HG03521 (cell line): ENCODE measurements around the gene FRMD4A.

Experiments
- ATAC-seq: cut with Tn5 transposase; IDR thresholded peaks from one replicate; pipeline ENCODE4 v1.9.1; 2021; ENCODE audit warnings: mild to moderate bottlenecking, moderate library complexity; ENCODE audit not compliant: unreplicated experiment

FRMD4A gene

GRCh38 chr10:14345262-14345661 lies 14.5 kb upstream of the FRMD4A start:
- ATAC-seq = no peak

GRCh38 chr10:14340051-14340744 lies 9.5 kb upstream of the FRMD4A start:
- no peak for ATAC-seq

GRCh38 chr10:14336736-14337135 lies 6.0 kb upstream of the FRMD4A start:
- no peak for ATAC-seq

GRCh38 chr10:14334771-14335170 lies 4.0 kb upstream of the FRMD4A start:
- ATAC-seq = no peak

- no peak for ATAC-seq
Measured at GRCh38 chr10:14333606-14334005, 2.9 kb upstream of the FRMD4A start.

- ATAC-seq = no peak
Measured at GRCh38 chr10:14332903-14333302, 2.2 kb upstream of the FRMD4A start.

GRCh38 chr10:14329746-14330173 lies 964 bp downstream of the FRMD4A start:
- ATAC-seq = no peak

GRCh38 chr10:14328881-14329672 lies 1.6 kb downstream of the FRMD4A start:
- ATAC-seq = no peak

- ATAC-seq = no peak
Measured at GRCh38 chr10:14327527-14327926, 3.2 kb downstream of the FRMD4A start.

GRCh38 chr10:14326581-14326980 lies 4.1 kb downstream of the FRMD4A start:
- ATAC-seq = no peak

GRCh38 chr10:14325325-14325955 lies 5.3 kb downstream of the FRMD4A start:
- ATAC-seq = no peak

GRCh38 chr10:14322526-14323188 lies 8.1 kb downstream of the FRMD4A start:
- no peak for ATAC-seq

- no peak for ATAC-seq
Measured at GRCh38 chr10:14318007-14318406, 12.7 kb downstream of the FRMD4A start.

GRCh38 chr10:14312014-14312413 lies 18.7 kb downstream of the FRMD4A start:
- no peak for ATAC-seq

- no peak for ATAC-seq
Measured at GRCh38 chr10:14311206-14311957, 19.3 kb downstream of the FRMD4A start.

GRCh38 chr10:14309593-14309992 lies 21.1 kb downstream of the FRMD4A start:
- ATAC-seq = no peak

- no peak for ATAC-seq
Measured at GRCh38 chr10:14306190-14306589, 24.5 kb downstream of the FRMD4A start.

GRCh38 chr10:14304046-14304445 lies 26.7 kb downstream of the FRMD4A start:
- no peak for ATAC-seq

GRCh38 chr10:14302035-14302434 lies 28.7 kb downstream of the FRMD4A start:
- no peak for ATAC-seq

GRCh38 chr10:14299556-14299955 lies 31.2 kb downstream of the FRMD4A start:
- ATAC-seq = no peak
